GM18868 (cell line): ENCODE results near the gene TEKT2.

ENCODE experiments used
- ATAC-seq: cut with Tn5 transposase; IDR thresholded peaks from one replicate; pipeline ENCODE4 v1.9.1; 2021; ENCODE audit warnings: mild to moderate bottlenecking, moderate library complexity; ENCODE audit not compliant: unreplicated experiment

TEKT2 gene

DNA sequence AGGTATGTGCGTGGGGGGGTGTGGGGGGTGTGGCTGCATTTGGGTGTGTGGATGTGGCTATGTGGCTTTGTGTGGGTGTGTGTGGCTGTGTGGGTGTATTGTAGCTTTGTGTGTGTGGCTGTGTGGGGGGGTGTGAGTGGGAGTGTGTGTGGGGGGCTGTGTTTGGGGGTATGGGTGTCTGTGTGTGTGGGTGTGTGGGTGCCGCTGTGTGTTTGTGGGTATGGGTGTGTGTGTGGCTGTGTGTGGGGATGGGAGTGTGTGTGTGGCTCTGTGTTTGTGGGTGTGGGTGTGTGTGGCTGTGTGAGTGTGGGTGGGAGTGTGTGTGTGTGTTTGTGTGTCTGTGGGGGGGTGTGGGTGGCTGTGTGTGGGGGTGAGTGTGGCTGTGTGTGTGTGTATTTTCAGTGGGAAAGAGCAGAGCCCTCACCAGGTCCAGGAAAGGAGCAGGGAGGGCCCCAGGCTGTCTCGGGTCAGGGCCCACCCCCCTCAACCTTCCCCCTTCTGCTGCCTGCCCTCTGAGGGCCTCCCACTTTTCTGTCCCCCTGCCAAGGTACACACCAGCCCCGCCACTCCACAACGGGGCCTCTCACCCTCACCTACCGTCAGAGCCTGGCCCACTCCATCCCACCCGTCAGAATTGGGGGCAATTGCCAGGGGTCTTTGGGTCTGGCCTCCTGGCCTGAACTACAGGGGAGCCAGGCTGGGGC, 43.1 kb downstream of the TEKT2 start:
- ATAC-seq = no peak

DNA sequence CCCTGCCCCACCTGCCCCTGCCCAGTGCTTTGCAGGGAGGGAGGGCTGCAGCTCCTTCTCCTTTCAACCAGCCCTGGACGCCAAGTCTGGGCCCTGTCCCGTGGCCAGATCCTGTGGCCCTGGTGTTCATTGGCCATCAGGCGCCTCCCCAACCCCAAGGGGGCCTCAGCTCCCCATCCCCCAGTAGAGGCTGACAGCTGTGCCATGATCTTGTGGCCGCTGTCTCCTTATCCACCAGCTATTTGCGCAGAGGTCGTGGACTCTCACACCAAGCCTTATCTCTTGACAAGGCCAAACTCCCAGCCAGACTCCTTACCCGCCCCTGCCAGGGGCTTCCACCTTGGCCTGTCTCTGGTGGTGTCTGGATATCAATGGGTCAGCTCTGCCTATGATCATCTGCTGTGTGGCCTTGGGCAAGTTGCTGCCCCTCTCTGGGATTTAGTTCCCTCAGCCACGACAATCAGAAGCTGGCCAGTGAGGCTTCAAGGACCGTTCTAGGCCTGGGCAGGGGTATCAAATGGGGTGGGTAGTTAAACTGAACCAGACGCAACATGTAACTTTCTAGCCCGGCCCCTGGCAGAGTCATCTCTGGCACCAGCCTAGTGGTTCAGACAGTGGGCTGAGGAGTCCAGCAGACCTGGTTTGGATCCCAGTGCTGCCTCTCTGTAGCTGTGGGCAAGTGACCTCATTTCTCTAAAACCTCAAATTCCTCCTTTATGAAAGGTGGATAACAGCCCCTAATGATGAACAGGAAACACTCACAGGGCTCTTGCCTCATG, 44.4 kb downstream of the TEKT2 start:
- no peak for ATAC-seq

DNA sequence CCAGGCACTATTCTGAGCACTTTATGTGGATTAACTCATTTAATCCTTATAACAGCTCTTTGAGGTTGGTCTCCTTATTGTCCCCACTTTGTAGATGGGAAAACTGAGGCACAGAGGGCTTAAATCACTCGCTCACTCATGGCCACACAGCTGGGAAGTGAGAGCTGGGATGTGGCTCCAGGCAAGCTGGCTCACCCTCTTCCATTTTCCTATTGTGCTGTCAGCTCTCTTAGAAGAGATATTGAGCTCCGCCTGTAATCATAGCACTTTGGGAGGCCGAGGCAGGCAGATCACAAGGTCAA, 45.0 kb downstream of the TEKT2 start:
- no peak for ATAC-seq

DNA sequence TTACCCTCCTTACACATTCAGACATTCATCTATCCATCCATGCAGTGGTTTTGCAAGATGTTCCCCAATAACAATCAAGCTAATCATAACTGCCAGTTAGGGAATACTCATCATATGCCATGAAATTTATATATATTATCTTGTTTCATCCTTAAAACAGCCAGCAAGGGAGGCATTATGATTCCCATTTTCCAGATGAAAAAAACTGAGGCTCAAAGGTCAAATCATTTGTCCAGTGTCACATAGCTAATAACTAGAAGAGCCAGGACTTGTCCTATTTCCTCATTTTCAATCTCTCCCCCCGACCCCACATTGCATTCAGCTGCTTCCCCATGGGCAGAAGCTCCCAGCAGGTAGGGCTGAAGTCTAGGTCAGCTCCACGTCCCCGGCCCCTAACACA, 48.1 kb downstream of the TEKT2 start:
- ATAC-seq = no peak

DNA sequence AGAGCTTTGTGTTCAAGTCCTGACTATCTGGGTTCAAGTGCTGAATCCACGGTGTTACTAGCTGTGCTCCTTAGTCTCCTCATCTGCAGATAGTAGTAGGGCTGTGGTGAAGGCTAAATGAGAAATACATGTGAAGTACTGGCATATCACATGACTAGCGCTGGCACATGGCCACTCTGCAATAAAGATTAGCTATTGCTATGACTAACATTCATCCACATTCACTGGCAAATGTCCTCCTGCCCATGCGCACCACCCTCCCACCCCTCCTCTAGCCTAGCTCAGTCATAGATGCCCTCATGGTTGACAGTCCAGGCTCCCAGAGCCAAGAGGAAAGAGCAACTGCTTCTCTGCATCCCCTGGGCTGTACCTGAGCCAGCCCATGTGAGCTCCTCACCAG, 49.6 kb downstream of the TEKT2 start:
- ATAC-seq = no peak

DNA sequence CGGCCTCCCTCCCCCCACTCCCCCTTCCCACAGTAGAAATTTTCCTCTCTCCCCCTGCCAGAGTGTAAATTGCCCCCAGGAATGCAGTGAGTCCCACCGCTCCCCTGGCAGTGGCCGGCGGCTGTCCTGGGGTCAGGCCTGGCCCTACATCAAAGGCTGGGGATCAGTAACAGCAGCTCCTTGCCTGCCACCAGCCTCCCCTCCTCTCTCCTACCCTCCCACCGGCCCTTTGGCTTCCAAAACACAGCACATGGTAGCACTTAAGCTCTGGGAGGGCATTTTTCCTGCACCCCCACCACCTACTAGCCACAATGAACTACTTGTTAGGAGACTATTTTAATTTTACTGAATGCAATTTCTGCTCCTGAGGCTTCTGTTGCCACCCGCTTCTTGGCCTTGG, 50.1 kb downstream of the TEKT2 start:
- no peak for ATAC-seq

DNA sequence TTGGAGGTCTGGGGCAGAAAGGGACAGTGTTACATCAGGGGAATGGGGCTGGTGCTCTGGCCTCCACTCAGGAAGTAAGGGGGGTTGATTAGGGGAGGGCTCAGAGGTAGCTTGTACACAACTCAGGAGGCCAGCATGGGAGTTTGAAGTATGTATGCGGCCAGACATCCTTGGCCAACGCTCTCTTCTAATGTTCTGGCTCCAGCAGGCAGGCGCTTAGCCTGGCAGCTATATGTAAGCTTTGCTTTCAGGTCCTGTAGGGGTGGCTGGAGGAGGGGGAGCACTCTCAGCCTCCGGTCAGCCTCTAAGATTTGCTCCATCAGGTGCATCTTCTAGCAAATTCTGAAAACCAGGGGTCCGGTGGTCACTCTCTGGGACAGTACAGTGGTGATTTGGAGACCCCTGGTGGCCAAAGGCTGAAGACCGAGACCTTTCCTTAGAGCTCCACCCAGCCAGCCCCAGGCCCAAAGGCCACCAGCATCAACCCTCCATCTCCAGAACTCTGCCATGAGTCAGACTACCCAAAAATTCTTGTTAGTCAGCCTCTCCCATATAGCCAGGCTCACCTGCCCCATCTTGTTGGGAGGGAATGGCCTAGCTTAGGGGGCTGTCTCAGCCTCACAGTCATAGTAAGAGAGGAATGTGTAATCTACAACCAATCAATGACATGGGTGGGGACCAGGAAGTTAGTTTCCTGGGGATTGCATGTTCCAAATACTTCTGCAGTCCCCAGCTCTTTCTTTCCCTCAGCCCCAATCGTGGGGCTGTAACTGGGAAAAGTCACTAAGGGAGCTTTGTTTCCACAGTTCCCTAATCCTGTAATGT, 50.8 kb downstream of the TEKT2 start:
- ATAC-seq = no peak

DNA sequence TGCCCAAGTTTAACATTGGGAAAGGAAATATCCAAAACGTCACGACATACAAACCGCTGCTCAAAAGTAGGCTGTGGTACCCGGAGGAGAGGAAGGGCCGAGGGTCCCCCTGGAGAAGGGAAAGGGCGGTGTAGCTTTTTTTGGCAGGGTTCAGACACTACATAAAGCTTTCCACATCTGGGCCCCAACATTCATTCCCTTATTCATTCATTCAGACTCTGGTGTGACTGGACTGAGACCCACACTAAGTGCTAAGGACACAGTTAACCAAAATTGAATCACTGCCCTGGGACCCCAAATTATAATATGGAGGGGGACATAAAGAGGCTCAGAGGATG, 51.4 kb downstream of the TEKT2 start:
- ATAC-seq = no peak

DNA sequence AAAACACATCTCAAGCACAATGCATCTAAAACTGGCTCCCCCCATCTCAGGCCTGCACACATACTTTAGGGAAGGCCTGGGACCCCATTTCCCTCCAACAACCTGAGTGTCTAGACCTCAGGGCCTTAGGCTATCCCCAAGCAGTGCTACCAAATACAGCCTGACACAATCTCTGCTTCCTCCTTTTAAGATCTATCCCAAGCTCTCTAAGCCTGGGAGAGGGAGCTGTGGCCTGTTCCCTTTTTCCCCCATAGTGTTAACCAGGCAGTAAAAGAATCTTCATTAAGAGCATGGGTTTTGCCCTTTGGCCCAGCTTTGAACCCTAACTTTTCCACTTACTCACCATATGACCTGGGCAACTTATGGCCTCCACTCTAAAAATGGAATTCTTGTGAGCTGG, 51.9 kb downstream of the TEKT2 start:
- no peak for ATAC-seq

DNA sequence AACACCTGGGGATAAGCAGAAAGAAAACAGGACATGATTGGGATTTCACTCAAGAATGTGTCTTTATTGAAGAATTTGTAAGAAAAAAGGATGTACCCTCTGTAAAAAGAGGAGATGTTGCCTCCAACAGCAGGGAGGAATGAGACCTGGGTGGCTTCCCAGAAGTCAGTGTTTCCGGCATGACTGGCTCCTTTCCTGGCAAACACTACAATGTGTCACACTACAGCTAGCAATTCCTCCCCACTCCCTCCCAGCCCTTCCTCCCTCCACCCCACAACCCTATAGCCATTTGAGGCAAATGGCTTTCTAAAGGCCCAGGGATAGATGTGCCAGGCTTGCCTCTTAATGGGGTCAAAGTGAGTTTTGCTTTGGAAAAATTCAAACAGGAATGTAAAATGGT, 52.6 kb downstream of the TEKT2 start:
- ATAC-seq = no peak

DNA sequence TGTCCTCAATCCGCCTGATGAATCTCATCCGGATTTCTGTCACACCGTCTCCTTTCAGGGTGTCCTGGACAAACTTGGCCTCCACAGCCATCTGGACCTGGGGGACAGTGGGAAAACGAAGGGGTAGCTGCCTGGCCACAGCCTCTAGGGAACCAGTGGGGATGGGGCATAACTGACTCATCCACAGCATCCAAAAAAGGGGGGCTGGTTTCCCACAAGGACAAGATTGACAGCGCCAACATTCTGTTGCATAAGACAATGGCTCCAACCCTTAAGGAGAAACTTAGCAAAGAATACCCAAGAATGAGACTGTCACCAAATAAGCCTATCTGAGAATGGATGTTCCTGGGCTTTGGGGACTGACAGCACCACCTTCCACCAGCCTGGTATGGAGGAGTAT, 53.3 kb downstream of the TEKT2 start:
- ATAC-seq = no peak

DNA sequence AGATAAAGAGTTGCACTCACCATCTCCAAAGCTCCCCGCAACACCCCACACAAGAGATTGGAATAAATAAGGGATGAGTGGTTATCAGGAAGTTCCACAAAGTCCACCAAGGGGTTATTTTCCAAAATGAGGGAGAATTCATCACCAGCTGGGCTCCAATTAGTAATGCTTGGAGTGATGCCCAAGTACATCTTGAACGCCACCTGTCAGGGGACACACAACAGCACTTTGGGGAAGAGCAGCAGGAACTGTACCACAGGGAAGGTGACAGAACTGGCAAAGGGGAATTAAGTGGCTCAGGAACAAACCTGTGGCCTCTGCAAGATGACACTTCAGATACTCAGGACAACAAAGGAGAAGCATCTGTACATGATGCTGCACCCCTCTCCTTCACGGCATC, 53.9 kb downstream of the TEKT2 start:
- ATAC-seq = no peak
